ENCODE data around the gene TNIP1.
A peak's percentile ranks its signal among the peaks of the same experiment; 100 is the strongest.

TNIP1 gene

GRCh38 chr5:151095341-151096000 lies 14.6 kb upstream of the TNIP1 start:
- Mint-ChIP-seq H3K36me3 (peaks cover under 1% of the 10 kb centered on the region), H3K9me3 (no peaks in the 10 kb centered on the region), H3K27ac (peak overlapping the region; percentile 93), H3K4me3 (no peak overlapping the region), H3K4me1 (peaks cover 84% of the 10 kb centered on the region), H3K27me3 (no peaks in the 10 kb centered on the region)

GRCh38 chr5:151094852-151095245 lies 14.0 kb upstream of the TNIP1 start:
- Mint-ChIP-seq H3K9me3 (no peaks in the 10 kb centered on the region), H3K4me1 (peaks cover 78% of the 10 kb centered on the region), H3K27ac (peak overlapping the region; percentile 65), H3K27me3 (no peaks in the 10 kb centered on the region), H3K4me3 (peak overlapping the region; percentile 77), H3K36me3 (no peaks in the 10 kb centered on the region)

- Mint-ChIP-seq H3K4me3 (peak overlapping the region; percentile 77), H3K36me3 (no peaks in the 10 kb centered on the region), H3K27ac (peak overlapping the region; percentile 94), H3K4me1 (peaks cover 72% of the 10 kb centered on the region), H3K9me3 (no peaks in the 10 kb centered on the region), H3K27me3 (no peaks in the 10 kb centered on the region)
These were observed 13.4 kb upstream of the TNIP1 start for GRCh38 chr5:151094030-151094851.

- H3K27ac Mint-ChIP-seq, result peak overlapping the region; percentile 94
- peak overlapping the region; percentile 71 for H3K4me3 Mint-ChIP-seq
- no peaks in the 10 kb centered on the region for H3K27me3 Mint-ChIP-seq
- H3K36me3 Mint-ChIP-seq, result no peaks in the 10 kb centered on the region
- peaks cover 67% of the 10 kb centered on the region for H3K4me1 Mint-ChIP-seq
- H3K9me3 Mint-ChIP-seq, result no peaks in the 10 kb centered on the region
These were observed 12.6 kb upstream of the TNIP1 start for GRCh38 chr5:151093476-151093889.

GRCh38 chr5:151092762-151093161 lies 11.9 kb upstream of the TNIP1 start:
- Mint-ChIP-seq H3K9me3 (no peaks in the 10 kb centered on the region), H3K27ac (no peak overlapping the region), H3K4me1 (peaks cover 63% of the 10 kb centered on the region), H3K4me3 (no peak overlapping the region), H3K36me3 (no peaks in the 10 kb centered on the region), H3K27me3 (no peaks in the 10 kb centered on the region)

- Mint-ChIP-seq H3K4me1 (peaks cover 62% of the 10 kb centered on the region), H3K4me3 (no peak overlapping the region), H3K27me3 (no peaks in the 10 kb centered on the region), H3K27ac (no peak overlapping the region), H3K9me3 (no peaks in the 10 kb centered on the region), H3K36me3 (no peaks in the 10 kb centered on the region)
These were observed 8.9 kb upstream of the TNIP1 start for GRCh38 chr5:151089726-151090125.

GRCh38 chr5:151088986-151089385 lies 8.2 kb upstream of the TNIP1 start:
- no peaks in the 10 kb centered on the region for H3K9me3 Mint-ChIP-seq
- H3K4me1 Mint-ChIP-seq, result peaks cover 56% of the 10 kb centered on the region
- no peak overlapping the region for H3K27ac Mint-ChIP-seq
- no peaks in the 10 kb centered on the region for H3K27me3 Mint-ChIP-seq
- H3K36me3 Mint-ChIP-seq, result no peaks in the 10 kb centered on the region
- H3K4me3 Mint-ChIP-seq, result no peak overlapping the region

- Mint-ChIP-seq H3K4me1 (peaks cover 56% of the 10 kb centered on the region), H3K36me3 (no peaks in the 10 kb centered on the region), H3K27me3 (no peaks in the 10 kb centered on the region), H3K27ac (no peak overlapping the region), H3K9me3 (no peaks in the 10 kb centered on the region), H3K4me3 (no peak overlapping the region)
These were observed 6.7 kb upstream of the TNIP1 start for GRCh38 chr5:151087486-151087885.

- H3K4me1 Mint-ChIP-seq, result peaks cover 60% of the 10 kb centered on the region
These were observed 6.1 kb upstream of the TNIP1 start for GRCh38 chr5:151086905-151087360.

GRCh38 chr5:151086192-151086869 lies 5.5 kb upstream of the TNIP1 start:
- Mint-ChIP-seq H3K9me3 (no peaks in the 10 kb centered on the region), H3K27me3 (no peaks in the 10 kb centered on the region), H3K36me3 (no peaks in the 10 kb centered on the region), H3K4me1 (peaks cover 56% of the 10 kb centered on the region), H3K27ac (peak overlapping the region; percentile 60), H3K4me3 (peak overlapping the region; percentile 70)

More at GRCh38 chr5:151086905-151087360, 6.1 kb upstream of the TNIP1 start:
- Mint-ChIP-seq H3K27ac (no peak overlapping the region), H3K27me3 (no peaks in the 10 kb centered on the region), H3K4me3 (peak overlapping the region; percentile 70), H3K36me3 (no peaks in the 10 kb centered on the region), H3K9me3 (no peaks in the 10 kb centered on the region)

GRCh38 chr5:151085517-151086041 lies 4.7 kb upstream of the TNIP1 start:
- H3K9me3 Mint-ChIP-seq, result no peaks in the 10 kb centered on the region
- peaks cover 56% of the 10 kb centered on the region for H3K4me1 Mint-ChIP-seq
- H3K27ac Mint-ChIP-seq, result no peak overlapping the region
- H3K36me3 Mint-ChIP-seq, result no peaks in the 10 kb centered on the region
- no peaks in the 10 kb centered on the region for H3K27me3 Mint-ChIP-seq
- H3K4me3 Mint-ChIP-seq, result no peak overlapping the region

- Mint-ChIP-seq H3K9me3 (no peaks in the 10 kb centered on the region), H3K4me3 (no peak overlapping the region), H3K36me3 (no peaks in the 10 kb centered on the region), H3K27me3 (no peaks in the 10 kb centered on the region), H3K4me1 (peaks cover 64% of the 10 kb centered on the region), H3K27ac (no peak overlapping the region)
These were observed 3.5 kb upstream of the TNIP1 start for GRCh38 chr5:151084363-151084762.

- Mint-ChIP-seq H3K36me3 (peaks cover 4% of the 10 kb centered on the region), H3K27ac (peak overlapping the region; percentile 62), H3K4me1 (peaks cover 70% of the 10 kb centered on the region), H3K4me3 (peak overlapping the region; percentile 76), H3K9me3 (no peaks in the 10 kb centered on the region), H3K27me3 (no peaks in the 10 kb centered on the region)
These were observed 2.3 kb upstream of the TNIP1 start for GRCh38 chr5:151083081-151083676.

- Mint-ChIP-seq H3K4me3 (peak overlapping the region; percentile 76), H3K9me3 (no peaks in the 10 kb centered on the region), H3K36me3 (peaks cover 8% of the 10 kb centered on the region), H3K4me1 (peaks cover 74% of the 10 kb centered on the region), H3K27me3 (no peaks in the 10 kb centered on the region), H3K27ac (peak overlapping the region; percentile 62)
These were observed 1.6 kb upstream of the TNIP1 start for GRCh38 chr5:151082282-151082902.

Measured in activated naive CD4-positive, alpha-beta T cell treated with anti-CD3 and anti-CD28 coated beads, Interleukin-2, amount 50 U/mL, for 24 hours (primary cell).